ENCODE data around the gene CNPY2.
"Not testable (repeated sequence)": the region's sequence is repeated elsewhere in the genome, so short reads cannot be mapped to it uniquely, and the experiment has no call there.

The CNPY2 gene

DNA sequence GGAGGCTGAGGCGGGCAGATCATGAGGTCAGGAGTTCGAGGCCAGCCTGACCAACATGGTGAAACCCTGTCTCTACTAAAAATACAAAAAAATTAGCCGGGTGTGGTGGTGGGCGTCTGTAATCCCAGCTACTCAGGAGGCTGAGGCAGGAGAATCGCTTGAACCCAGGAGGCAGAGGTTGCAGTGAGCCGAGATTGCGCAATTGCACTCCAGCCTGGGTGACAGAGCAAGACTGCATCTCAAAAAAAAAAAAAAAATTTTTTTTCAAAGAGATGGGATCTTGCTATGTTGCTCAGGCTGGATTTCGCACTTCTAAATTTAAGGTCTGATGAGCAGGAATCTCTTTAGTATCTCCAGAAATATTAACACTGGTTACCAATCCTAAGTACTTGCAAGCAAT, 5.8 kb upstream of the CNPY2 start:
- not testable (repeated sequence) for ATAC-seq (ENCODE audit: low read depth); H3K9me3 Mint-ChIP-seq; H3K27ac Mint-ChIP-seq; H3K27me3 Mint-ChIP-seq; H3K4me3 Mint-ChIP-seq; DNase-seq (ENCODE audit: low spot score in 2 of 2); H3K4me1 Mint-ChIP-seq
- H3K36me3 Mint-ChIP-seq = peaks cover 40% of the 10 kb centered on the region

GRCh38 chr12:56321027-56321426, 5.2 kb upstream of the CNPY2 start:
- DNase-seq (ENCODE audit: low spot score in 2 of 2) (no peak), ATAC-seq (ENCODE audit: low read depth) (no peak)
- no peak overlapping the region for H3K27ac Mint-ChIP-seq
- no peaks in the 10 kb centered on the region for H3K27me3 Mint-ChIP-seq
- no peak overlapping the region for H3K4me3 Mint-ChIP-seq
- peaks cover 36% of the 10 kb centered on the region for H3K36me3 Mint-ChIP-seq
- no peaks in the 10 kb centered on the region for H3K9me3 Mint-ChIP-seq
- no peaks in the 10 kb centered on the region for H3K4me1 Mint-ChIP-seq

DNA sequence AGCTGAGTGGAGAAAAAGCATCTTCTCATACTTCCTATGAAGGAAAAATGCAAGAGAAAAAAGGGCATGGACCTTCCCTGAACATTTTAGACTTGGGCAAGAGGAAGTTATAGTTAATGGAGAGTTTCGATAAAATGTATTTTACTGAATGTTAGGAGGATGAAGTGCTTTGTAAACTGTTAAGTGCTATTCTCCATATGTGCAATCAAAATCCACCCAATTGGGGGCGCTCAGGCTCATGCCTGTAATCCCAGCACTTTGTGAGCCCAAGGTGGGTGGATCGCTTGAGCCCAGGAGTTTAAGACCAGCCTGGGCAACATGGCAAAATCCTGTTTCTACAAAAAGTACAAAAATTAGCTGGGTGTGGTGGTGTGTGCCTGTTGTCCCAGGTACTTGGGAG, 1.9 kb upstream of the CNPY2 start:
- peaks cover 12% of the 10 kb centered on the region for H3K36me3 Mint-ChIP-seq

GRCh38 chr12:56315249-56315621, 553 bp downstream of the CNPY2 start:
- peak overlapping the region; percentile 98 for H3K4me3 Mint-ChIP-seq

More for the DNA sequence above, 1.9 kb upstream of the CNPY2 start:
- Mint-ChIP-seq H3K4me1 (peaks cover 5% of the 10 kb centered on the region), H3K27ac (no peak overlapping the region), H3K4me3 (no peak overlapping the region), H3K27me3 (no peaks in the 10 kb centered on the region), H3K9me3 (no peaks in the 10 kb centered on the region)
- ATAC-seq (ENCODE audit: low read depth) = no peak
- DNase-seq (ENCODE audit: low spot score in 2 of 2) = no peak

DNA sequence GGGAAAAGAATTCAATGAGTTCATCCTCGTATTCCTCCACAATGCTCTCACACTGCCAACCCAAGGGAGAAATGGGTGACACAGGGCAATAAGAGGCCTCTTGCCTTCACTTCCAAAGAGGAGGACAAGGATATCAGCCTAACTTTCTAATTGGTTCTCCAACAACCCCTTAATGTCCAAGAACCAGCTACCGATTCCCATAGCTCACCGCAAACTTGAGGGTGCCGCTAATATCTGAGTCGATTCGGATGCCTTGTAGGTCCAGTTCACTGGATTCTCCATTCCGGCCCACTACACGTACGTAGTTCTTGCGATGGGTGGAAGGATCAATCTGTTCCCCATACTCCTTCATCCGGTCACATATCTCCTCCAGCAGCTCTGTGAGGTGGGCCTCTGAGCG, 4.8 kb downstream of the CNPY2 start:
- H3K4me3 Mint-ChIP-seq = no peak overlapping the region
- H3K9me3 Mint-ChIP-seq = no peaks in the 10 kb centered on the region
- DNase-seq (ENCODE audit: low spot score in 2 of 2) (no peak), ATAC-seq (ENCODE audit: low read depth) (no peak)
- no peaks in the 10 kb centered on the region for H3K27me3 Mint-ChIP-seq
- no peak overlapping the region for H3K27ac Mint-ChIP-seq
- peaks cover 6% of the 10 kb centered on the region for H3K36me3 Mint-ChIP-seq
- H3K4me1 Mint-ChIP-seq = peaks cover 6% of the 10 kb centered on the region

More at GRCh38 chr12:56315249-56315621, 553 bp downstream of the CNPY2 start:
- ATAC-seq (ENCODE audit: low read depth) (no peak), DNase-seq (ENCODE audit: low spot score in 2 of 2) (peak in 1 of 2 donors; percentile 19)
- peak overlapping the region; percentile 97 for H3K27ac Mint-ChIP-seq
- H3K27me3 Mint-ChIP-seq = no peaks in the 10 kb centered on the region
- no peaks in the 10 kb centered on the region for H3K9me3 Mint-ChIP-seq
- peaks cover 5% of the 10 kb centered on the region for H3K4me1 Mint-ChIP-seq
- peaks cover 10% of the 10 kb centered on the region for H3K36me3 Mint-ChIP-seq

DNA sequence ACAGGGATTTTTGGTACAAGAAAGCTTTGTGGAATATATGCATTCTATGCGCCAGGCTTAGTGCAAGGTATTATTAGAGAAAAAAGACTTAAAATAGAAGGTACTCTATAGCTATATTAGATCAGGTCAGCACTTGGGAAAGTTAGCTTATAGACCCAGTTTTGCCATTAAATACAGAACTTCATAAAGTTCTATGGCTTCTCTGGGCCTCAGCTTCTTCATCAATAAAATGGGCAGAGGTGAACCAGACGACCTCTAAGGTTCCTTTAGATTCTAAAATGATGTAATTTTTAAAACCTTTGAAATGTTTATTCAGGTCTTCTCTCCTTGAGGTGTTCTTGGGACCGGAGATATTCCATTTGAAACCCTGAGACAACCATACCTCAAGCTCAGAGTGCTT, 7.1 kb downstream of the CNPY2 start:
- DNase-seq (ENCODE audit: low spot score in 2 of 2) (no peak), ATAC-seq (ENCODE audit: low read depth) (no peak)
- Mint-ChIP-seq H3K27me3 (no peaks in the 10 kb centered on the region), H3K9me3 (no peaks in the 10 kb centered on the region), H3K4me3 (no peak overlapping the region), H3K27ac (no peak overlapping the region), H3K36me3 (peaks cover 5% of the 10 kb centered on the region), H3K4me1 (peaks cover 2% of the 10 kb centered on the region)

DNA sequence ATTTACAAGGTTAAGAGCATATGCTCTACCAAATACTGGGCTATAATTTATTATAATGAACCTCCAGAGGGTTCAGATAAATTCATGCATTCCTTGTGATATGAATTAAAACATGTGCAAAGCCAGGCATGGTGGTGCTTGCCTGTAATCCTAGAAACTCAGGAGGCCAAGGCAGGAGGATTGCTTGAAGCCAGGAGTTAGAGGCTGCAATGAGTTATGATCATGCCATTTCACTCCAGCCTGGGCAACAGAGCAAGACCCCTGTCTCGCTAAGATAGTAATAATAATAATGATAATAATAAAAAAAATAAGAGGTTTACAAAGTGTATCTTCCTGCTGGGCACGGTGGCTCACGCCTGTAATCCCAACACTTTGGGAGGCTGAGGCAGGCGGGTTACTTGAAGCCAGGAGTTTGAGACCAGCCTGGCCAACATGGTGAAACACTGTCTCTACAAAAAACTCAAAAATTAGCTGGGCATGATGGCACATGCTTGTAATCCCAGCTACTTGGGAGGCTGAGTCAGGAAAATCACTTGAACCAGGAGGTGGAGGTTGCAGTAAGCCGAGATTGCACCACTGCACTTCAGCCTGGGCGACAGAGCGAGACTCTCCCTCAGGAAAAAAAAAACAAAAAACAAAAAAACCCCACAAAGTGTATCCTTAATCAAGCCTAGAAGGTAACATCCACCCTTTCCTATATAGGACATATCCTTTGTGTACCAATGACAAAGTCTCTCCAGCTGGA, 8.4 kb downstream of the CNPY2 start:
- ATAC-seq (ENCODE audit: low read depth) (no peak), DNase-seq (ENCODE audit: low spot score in 2 of 2) (no peak)
- Mint-ChIP-seq H3K9me3 (no peaks in the 10 kb centered on the region), H3K27me3 (no peaks in the 10 kb centered on the region), H3K27ac (no peak overlapping the region), H3K4me3 (no peak overlapping the region), H3K36me3 (peaks cover 5% of the 10 kb centered on the region), H3K4me1 (peaks cover 2% of the 10 kb centered on the region)

- Mint-ChIP-seq H3K27me3 (no peaks in the 10 kb centered on the region), H3K4me1 (peaks cover 15% of the 10 kb centered on the region), H3K36me3 (peaks cover 3% of the 10 kb centered on the region), H3K4me3 (no peak overlapping the region), H3K27ac (no peak overlapping the region), H3K9me3 (no peaks in the 10 kb centered on the region)
- ATAC-seq (ENCODE audit: low read depth) (no peak), DNase-seq (ENCODE audit: low spot score in 2 of 2) (no peak)
Measured at GRCh38 chr12:56304872-56305590, 10.8 kb downstream of the CNPY2 start.

GRCh38 chr12:56304276-56304675, 11.5 kb downstream of the CNPY2 start:
- H3K9me3 Mint-ChIP-seq = no peaks in the 10 kb centered on the region
- no peaks in the 10 kb centered on the region for H3K36me3 Mint-ChIP-seq
- H3K4me1 Mint-ChIP-seq = peaks cover 16% of the 10 kb centered on the region
- no peaks in the 10 kb centered on the region for H3K27me3 Mint-ChIP-seq
- H3K4me3 Mint-ChIP-seq = no peak overlapping the region
- H3K27ac Mint-ChIP-seq = no peak overlapping the region
- ATAC-seq (ENCODE audit: low read depth) (no peak), DNase-seq (ENCODE audit: low spot score in 2 of 2) (no peak)

DNA sequence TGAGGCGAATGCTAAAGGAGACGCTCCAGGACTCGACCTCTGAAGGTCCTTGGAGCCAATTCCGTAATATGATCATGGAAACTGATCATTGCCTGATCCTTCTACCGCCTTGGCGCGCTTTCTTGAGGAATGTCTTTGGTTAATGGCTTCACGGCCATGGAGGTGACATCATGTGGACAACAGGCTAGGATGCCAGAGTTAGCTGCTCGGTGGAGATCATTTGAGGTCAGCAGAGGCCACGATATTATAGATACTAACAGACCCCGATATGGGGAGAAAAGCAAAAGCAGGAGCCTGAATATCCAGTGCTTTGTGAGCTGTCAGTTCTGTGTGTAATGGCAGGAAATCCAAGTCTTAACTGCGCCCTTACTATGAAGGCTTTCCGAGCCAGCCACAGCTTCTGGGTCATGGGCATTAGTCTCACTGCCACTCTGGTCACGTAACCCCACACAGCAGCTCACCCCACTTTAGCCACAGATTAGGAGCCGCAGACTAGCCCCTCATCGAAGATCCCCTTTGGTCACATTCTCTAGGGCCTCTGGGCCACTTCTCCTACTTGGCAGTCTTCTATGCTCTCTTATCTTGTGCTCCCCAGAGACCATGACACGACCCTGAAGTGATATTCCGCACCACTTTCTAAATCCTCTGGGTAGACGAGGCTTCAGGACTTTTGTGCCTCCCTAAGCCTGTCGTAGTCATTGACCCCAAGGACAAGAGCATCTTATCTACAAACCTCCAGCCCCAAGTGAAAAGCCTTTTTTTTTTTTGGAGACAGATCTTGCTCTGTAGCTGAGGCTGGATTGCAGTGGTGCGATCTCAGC, 14.9 kb downstream of the CNPY2 start:
- H3K9me3 Mint-ChIP-seq = no peaks in the 10 kb centered on the region
- H3K4me1 Mint-ChIP-seq = peaks cover 37% of the 10 kb centered on the region
- no peak for DNase-seq (ENCODE audit: low spot score in 2 of 2)
- H3K4me3 Mint-ChIP-seq = peak overlapping the region; percentile 95
- H3K27me3 Mint-ChIP-seq = no peaks in the 10 kb centered on the region
- ATAC-seq (ENCODE audit: low read depth) = no peak
- H3K36me3 Mint-ChIP-seq = no peaks in the 10 kb centered on the region
- H3K27ac Mint-ChIP-seq = peak overlapping the region; percentile 93

GRCh38 chr12:56299853-56300643, 15.7 kb downstream of the CNPY2 start, which contains the start of gene CS:
TSS of gene CS (minus strand) at chr12:56300330. CDS start at chr12:56300201, 129 bp downstream.
- Mint-ChIP-seq H3K4me1 (peaks cover 37% of the 10 kb centered on the region), H3K4me3 (peak within 1 kb of the TSS; percentile 95), H3K27me3 (no peaks in the 10 kb centered on the region), H3K27ac (peak within 1 kb of the TSS; percentile 93), H3K36me3 (no peaks in the 10 kb centered on the region), H3K9me3 (no peaks in the 10 kb centered on the region)
- ATAC-seq (ENCODE audit: low read depth) (peak; percentile 91), DNase-seq (ENCODE audit: low spot score in 2 of 2) (peak; percentile 94 to 97)

GRCh38 chr12:56299308-56299852, 16.4 kb downstream of the CNPY2 start:
- DNase-seq (ENCODE audit: low spot score in 2 of 2) = no peak
- ATAC-seq (ENCODE audit: low read depth) = no peak

GRCh38 chr12:56298828-56299227, 17.0 kb downstream of the CNPY2 start:
- H3K4me1 Mint-ChIP-seq = peaks cover 37% of the 10 kb centered on the region

More at GRCh38 chr12:56299308-56299852, 16.4 kb downstream of the CNPY2 start:
- H3K27ac Mint-ChIP-seq = peak overlapping the region; percentile 93
- no peaks in the 10 kb centered on the region for H3K9me3 Mint-ChIP-seq
- no peaks in the 10 kb centered on the region for H3K27me3 Mint-ChIP-seq
- H3K4me1 Mint-ChIP-seq = peaks cover 37% of the 10 kb centered on the region
- no peaks in the 10 kb centered on the region for H3K36me3 Mint-ChIP-seq
- H3K4me3 Mint-ChIP-seq = peak overlapping the region; percentile 95

More at GRCh38 chr12:56298828-56299227, 17.0 kb downstream of the CNPY2 start:
- DNase-seq (ENCODE audit: low spot score in 2 of 2) = no peak
- Mint-ChIP-seq H3K27ac (peak overlapping the region; percentile 93), H3K4me3 (peak overlapping the region; percentile 95), H3K27me3 (no peaks in the 10 kb centered on the region), H3K9me3 (no peaks in the 10 kb centered on the region), H3K36me3 (peaks cover 3% of the 10 kb centered on the region)
- ATAC-seq (ENCODE audit: low read depth) = no peak
